H9 (cell line): ENCODE results near the gene UBE2U. TPM values are rescaled to one million over a fixed set of nuclear protein-coding genes. Genes with fewer than 3 reads are reported as not detected.

ENCODE experiments used
- DNase-seq: peaks from one replicate; pipeline ENCODE4 v3.0.0-alpha.2; 2017
- H2AFZ ChIP-seq: one replicate; pipeline ENCODE4 v1.6.1; 2013; ENCODE audit warnings: mild to moderate bottlenecking, low read length, control low read depth, moderate library complexity
- H2AK5ac ChIP-seq: 2 replicates; pipeline ENCODE4 v1.6.1; 2013; ENCODE audit warnings: low read length, control low read depth, mixed read lengths; ENCODE audit not compliant: insufficient read length
- H2BK120ac ChIP-seq: one replicate; pipeline ENCODE4 v1.6.1; 2013; ENCODE audit warnings: low read depth, mild to moderate bottlenecking, low read length, control low read depth, inconsistent platforms; ENCODE audit not compliant: poor library complexity, severe bottlenecking
- H2BK12ac ChIP-seq: 2 replicates; pipeline ENCODE4 v1.6.1; 2013; ENCODE audit warnings: low read length, control low read depth, mixed read lengths, low read depth; ENCODE audit not compliant: insufficient read length
- H2BK15ac ChIP-seq: 2 replicates; pipeline ENCODE4 v1.6.1; 2013; ENCODE audit warnings: low read depth, low read length, control low read depth
- H2BK20ac ChIP-seq: one replicate; pipeline ENCODE4 v1.6.1; 2013; ENCODE audit warnings: low read depth, mild to moderate bottlenecking, low read length, control low read depth, inconsistent platforms; ENCODE audit not compliant: poor library complexity, severe bottlenecking
- H2BK5ac ChIP-seq: 2 replicates; pipeline ENCODE4 v1.6.1; 2013; ENCODE audit warnings: low read length, control low read depth, mixed read lengths; ENCODE audit not compliant: insufficient read length
- H3K14ac ChIP-seq: 2 replicates; pipeline ENCODE4 v1.6.1; 2013; ENCODE audit warnings: low read length, control low read depth; ENCODE audit not compliant: insufficient read depth
- H3K18ac ChIP-seq: 2 replicates; pipeline ENCODE4 v1.6.1; 2013; ENCODE audit warnings: low read depth, mild to moderate bottlenecking, mixed read lengths, low read length, control low read depth; ENCODE audit not compliant: insufficient read length
- H3K23ac ChIP-seq: 2 replicates; pipeline ENCODE4 v1.6.1; 2013; ENCODE audit warnings: low read length, control low read depth, mixed read lengths, low read depth; ENCODE audit not compliant: insufficient read length
- H3K23me2 ChIP-seq: 2 replicates; pipeline ENCODE4 v1.6.1; 2013; ENCODE audit warnings: low read depth, mild to moderate bottlenecking, mixed read lengths, low read length, control low read depth; ENCODE audit not compliant: insufficient read length, poor library complexity, severe bottlenecking
- H3K27ac ChIP-seq: 2 replicates; pipeline ENCODE4 v1.5.1; 2013; ENCODE audit warnings: low read length, control low read depth, mixed read lengths, low read depth; ENCODE audit not compliant: insufficient read length
- H3K27me3 ChIP-seq: 2 replicates; pipeline ENCODE4 v1.6.1; 2013; ENCODE audit warnings: low read length, control low read depth, inconsistent platforms; ENCODE audit not compliant: insufficient read depth
- H3K4ac ChIP-seq: 2 replicates; pipeline ENCODE4 v1.6.1; 2013; ENCODE audit warnings: low read depth, mild to moderate bottlenecking, control low read depth, inconsistent platforms, low read length, moderate library complexity
- H3K4me1 ChIP-seq: 2 replicates; pipeline ENCODE4 v1.6.1; 2013; ENCODE audit warnings: low read length, control low read depth, inconsistent platforms; ENCODE audit not compliant: insufficient read depth
- H3K4me2 ChIP-seq: 2 replicates; pipeline ENCODE4 v1.6.1; 2013; ENCODE audit warnings: low read length, control low read depth, mixed read lengths; ENCODE audit not compliant: insufficient read length, insufficient read depth
- H3K56ac ChIP-seq: 2 replicates; pipeline ENCODE4 v1.6.1; 2013; ENCODE audit warnings: low read depth, mild to moderate bottlenecking, mixed read lengths, low read length, control low read depth; ENCODE audit not compliant: insufficient read length
- H3K79me1 ChIP-seq: 2 replicates; pipeline ENCODE4 v1.6.1; 2013; ENCODE audit warnings: low read depth, mild to moderate bottlenecking, moderate library complexity, low read length, control low read depth, inconsistent platforms; ENCODE audit not compliant: insufficient read depth, poor library complexity, severe bottlenecking
- H3K79me2 ChIP-seq: 2 replicates; pipeline ENCODE4 v1.6.1; 2013; ENCODE audit warnings: low read length, control low read depth, inconsistent platforms; ENCODE audit not compliant: insufficient read depth
- H3K9ac ChIP-seq: 2 replicates; pipeline ENCODE4 v1.6.1; 2013; ENCODE audit warnings: low read length, control low read depth, mixed read lengths; ENCODE audit not compliant: insufficient read length; ENCODE audit errors: extremely low read depth
- H3K9me3 ChIP-seq: one replicate; pipeline ENCODE4 v1.6.1; 2013; ENCODE audit warnings: low read depth, low read length, inconsistent platforms; ENCODE audit not compliant: control insufficient read depth
- H3T11ph ChIP-seq: one replicate; pipeline ENCODE4 v1.6.1; 2013; ENCODE audit warnings: mild to moderate bottlenecking, low read length, control low read depth, inconsistent platforms
- H4K20me1 ChIP-seq: one replicate; pipeline ENCODE4 v1.6.1; 2013; ENCODE audit not compliant: control insufficient read depth, insufficient read length, insufficient read depth
- H4K5ac ChIP-seq: 2 replicates; pipeline ENCODE4 v1.6.1; 2013; ENCODE audit warnings: low read depth, mild to moderate bottlenecking, mixed read lengths, low read length, control low read depth; ENCODE audit not compliant: insufficient read length
- H4K8ac ChIP-seq: replicated peaks from 2 replicates; pipeline ENCODE4 v1.6.1; 2013; ENCODE audit warnings: low read length, control low read depth, mixed read lengths, low read depth; ENCODE audit not compliant: insufficient read length
- H4K91ac ChIP-seq: 2 replicates; pipeline ENCODE4 v1.6.1; 2013; ENCODE audit warnings: low read depth, mild to moderate bottlenecking, moderate library complexity, mixed read lengths, low read length, control low read depth; ENCODE audit not compliant: insufficient read length
- H3K27ac Mint-ChIP-seq, 3 experiments: 2 replicates in 2 of 3; 3 replicates in 1 of 3; pipeline ENCODE4 v1.8.0; 2020 to 2021; ENCODE audit warnings: mixed read lengths in 3 of 3, mild to moderate bottlenecking in 1 of 3, moderate library complexity in 1 of 3
- H3K27me3 Mint-ChIP-seq: 2 replicates; pipeline ENCODE4 v1.8.0; 2021; ENCODE audit warnings: low read depth, mild to moderate bottlenecking, moderate library complexity, mixed read lengths
- H3K36me3 Mint-ChIP-seq, 3 experiments: 2 replicates in 2 of 3; 3 replicates in 1 of 3; pipeline ENCODE4 v1.8.0; 2020 to 2021; ENCODE audit warnings: low read depth in 3 of 3, mixed read lengths in 3 of 3; ENCODE audit not compliant: insufficient read depth in 1 of 3
- H3K4me1 Mint-ChIP-seq, 2 experiments: 2 replicates each; pipeline ENCODE4 v1.8.0; 2020; ENCODE audit warnings: mixed read lengths in 2 of 2
- H3K4me3 Mint-ChIP-seq, 2 experiments: 2 replicates in 1 of 2; 3 replicates in 1 of 2; pipeline ENCODE4 v1.8.0; 2020 to 2021; ENCODE audit warnings: mild to moderate bottlenecking in 2 of 2, mixed read lengths in 2 of 2, moderate library complexity in 1 of 2
- H3K9me3 Mint-ChIP-seq, 2 experiments: 2 replicates in 1 of 2; 3 replicates in 1 of 2; pipeline ENCODE4 v1.8.0; 2020; ENCODE audit warnings: mild to moderate bottlenecking in 2 of 2, mixed read lengths in 2 of 2, moderate library complexity in 1 of 2
- CTCF ChIP-seq: fragments of 200-600 bp; sonication (generic); conservative IDR thresholded peaks from 3 replicates; pipeline ENCODE4 v1.8.0; 2021; ENCODE audit warnings: antibody characterized with exemption, mild to moderate bottlenecking
- WGBS: extraction: QIAGEN DNeasy Blood & Tissue Kit; methylation state at CpG from one replicate; pipeline ENCODE4 v1.1.7; 2013; ENCODE audit warnings: missing lambda C conversion rate, low lambda C conversion rate, mixed read lengths; ENCODE audit not compliant: insufficient read length; ENCODE audit errors: extremely low coverage; 5-methylcytosine and 5-hydroxymethylcytosine counted together
- total RNA-seq: library from RNA; stranded (reverse); gene quantifications from 2 replicates; pipeline ENCODE4 v1.2.1, GENCODE V29; 2021

The UBE2U gene
- total RNA-seq, 1 experiment from 2014 or later: not detected

DNA sequence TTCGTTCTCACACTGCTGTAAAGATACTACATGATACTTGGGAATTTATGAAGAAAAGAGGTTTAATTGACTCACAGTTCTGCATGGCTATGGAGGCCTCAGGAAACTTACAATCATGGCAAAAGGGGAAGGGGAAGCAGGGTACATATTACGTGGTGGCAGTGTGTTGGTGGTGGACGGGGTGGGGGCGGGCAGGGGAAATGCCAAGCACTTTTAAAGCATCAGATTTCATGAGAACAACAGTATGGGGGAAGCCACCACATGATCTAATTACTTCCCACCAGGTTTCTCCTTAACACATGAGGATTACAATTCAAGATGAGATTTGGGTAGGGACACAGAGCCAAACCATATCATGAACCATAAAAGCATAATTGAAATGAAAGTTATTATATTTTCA lies 88.5 kb downstream of the UBE2U start:
- Histone ChIP-seq H3K4me2 (no peak overlapping the region), H3K27ac (no peak overlapping the region), H3K27me3 (no peaks in the 10 kb centered on the region), H3K56ac (no peak overlapping the region), H3K79me2 (no peaks in the 10 kb centered on the region), H3K4ac (no peak overlapping the region), H3K14ac (no peak overlapping the region), H3K23ac (no peak overlapping the region), H4K91ac (no peak overlapping the region), H4K5ac (no peak overlapping the region), H3K9me3 (no peaks in the 10 kb centered on the region), H2AK5ac (no peak overlapping the region), H2BK120ac (no peak overlapping the region), H3K79me1 (no peaks in the 10 kb centered on the region), H3K9ac (no peak overlapping the region), H3T11ph (no peak overlapping the region), H2AFZ (no peak overlapping the region), H3K4me1 (no peaks in the 10 kb centered on the region), H3K23me2 (no peaks in the 10 kb centered on the region), H4K8ac (no peak overlapping the region), H3K18ac (no peak overlapping the region), H2BK12ac (no peak overlapping the region), H4K20me1 (no peaks in the 10 kb centered on the region), H2BK20ac (no peak overlapping the region), H2BK15ac (no peak overlapping the region), H2BK5ac (no peak overlapping the region)
- no peaks in the 10 kb centered on the region for H3K4me1 Mint-ChIP-seq
- H3K4me3 Mint-ChIP-seq: no peak overlapping the region
- no peak for TF ChIP-seq CTCF
- no peak for DNase-seq
- peaks cover 4% of the 10 kb centered on the region for H3K27me3 Mint-ChIP-seq
- peaks cover 0 to 4% (median 0%) of the 10 kb centered on the region in 3 experiments; a peak in 2 of 7 replicates for H3K36me3 Mint-ChIP-seq
- peaks cover 5 to 9% of the 10 kb centered on the region in 2 experiments; a peak in 4 of 5 replicates for H3K9me3 Mint-ChIP-seq
- no CpG with 5 or more reads among the region's 4 CpGs for WGBS
- H3K27ac Mint-ChIP-seq: no peak overlapping the region
